Osteoblast (primary cell): ENCODE results near the gene P3H3. TPM values are rescaled to one million over a fixed set of nuclear protein-coding genes. Genes with fewer than 3 reads are reported as not detected.

Experiments
- DNase-seq: peaks from one replicate; pipeline ENCODE4 v3.0.0; 2011; ENCODE audit warnings: low spot score, mixed read lengths; ENCODE audit not compliant: insufficient read length; ENCODE audit errors: missing footprints
- H2AFZ ChIP-seq: 2 replicates; pipeline ENCODE4 v1.6.0; 2011; ENCODE audit warnings: mild to moderate bottlenecking, low read length
- H3K27ac ChIP-seq: 2 replicates; pipeline ENCODE4 v1.5.1; 2011; ENCODE audit warnings: mild to moderate bottlenecking, low read depth, low read length, moderate library complexity
- H3K27me3 ChIP-seq: 2 replicates; pipeline ENCODE4 v1.6.0; 2012; ENCODE audit warnings: mild to moderate bottlenecking, control low read depth, inconsistent platforms, low read length, moderate library complexity; ENCODE audit not compliant: insufficient read depth
- H3K36me3 ChIP-seq: 2 replicates; pipeline ENCODE4 v1.5.1; 2011; ENCODE audit warnings: mild to moderate bottlenecking, low read length, control low read depth, moderate library complexity; ENCODE audit not compliant: insufficient read depth
- H3K4me1 ChIP-seq: 2 replicates; pipeline ENCODE4 v1.5.1; 2011; ENCODE audit warnings: mild to moderate bottlenecking, low read length, control low read depth, moderate library complexity; ENCODE audit not compliant: insufficient read depth
- H3K4me2 ChIP-seq: 2 replicates; pipeline ENCODE4 v1.6.0; 2011; ENCODE audit warnings: mild to moderate bottlenecking, low read length; ENCODE audit not compliant: insufficient read depth
- H3K4me3 ChIP-seq: fragments of 200-600 bp; sonication (generic); 3 replicates; pipeline ENCODE4 v1.5.1; 2012; ENCODE audit warnings: mild to moderate bottlenecking, low read length, inconsistent platforms; ENCODE audit not compliant: insufficient read depth
- H3K79me2 ChIP-seq: 2 replicates; pipeline ENCODE4 v1.6.0; 2012; ENCODE audit warnings: mild to moderate bottlenecking, low read length, control low read depth, inconsistent platforms; ENCODE audit not compliant: insufficient read depth
- H3K9me3 ChIP-seq: 2 replicates; pipeline ENCODE4 v1.5.1; 2011; ENCODE audit warnings: low read depth, low read length, control low read depth
- H4K20me1 ChIP-seq: 2 replicates; pipeline ENCODE4 v1.6.0; 2012; ENCODE audit warnings: mild to moderate bottlenecking, low read length, control low read depth; ENCODE audit not compliant: insufficient read depth
- CTCF ChIP-seq: IDR thresholded peaks from 2 replicates; pipeline ENCODE4 v1.5.1; 2011; ENCODE audit warnings: mild to moderate bottlenecking, low read depth, low read length, moderate library complexity; ENCODE audit errors: extremely low read depth
- total RNA-seq: library from RNA; depleted of rRNA; stranded (reverse); fragments of >200 nt; gene quantifications from 2 replicates; pipeline ENCODE4 v1.2.3, GENCODE V29; 2012

Gene P3H3
- total RNA-seq, 1 donor, result 130 TPM

GRCh38 chr12:6839482-6840201 lies 11.4 kb downstream of the P3H3 start:
- H3K4me1 ChIP-seq, result no peaks in the 10 kb centered on the region
- no peak for TF ChIP-seq CTCF
- peaks cover 72% of the 10 kb centered on the region for H3K36me3 ChIP-seq
- H3K79me2 ChIP-seq, result no peaks in the 10 kb centered on the region
- H3K27ac ChIP-seq, result no peak overlapping the region
- H3K27me3 ChIP-seq, result no peaks in the 10 kb centered on the region
- peak; percentile 51 for DNase-seq
- H2AFZ ChIP-seq, result no peak overlapping the region
- H3K4me3 ChIP-seq, result no peak overlapping the region
- H4K20me1 ChIP-seq, result peaks cover 8% of the 10 kb centered on the region
- H3K9me3 ChIP-seq, result no peaks in the 10 kb centered on the region
- H3K4me2 ChIP-seq, result no peak overlapping the region

- Histone ChIP-seq H3K36me3 (peaks cover 72% of the 10 kb centered on the region), H3K27ac (no peak overlapping the region), H3K4me3 (no peak overlapping the region), H3K4me1 (no peaks in the 10 kb centered on the region), H3K79me2 (no peaks in the 10 kb centered on the region), H3K27me3 (no peaks in the 10 kb centered on the region), H3K9me3 (no peaks in the 10 kb centered on the region), H2AFZ (no peak overlapping the region), H4K20me1 (peaks cover 8% of the 10 kb centered on the region), H3K4me2 (no peak overlapping the region)
- no peak for DNase-seq
- no peak for TF ChIP-seq CTCF
These were observed 12.1 kb downstream of the P3H3 start for GRCh38 chr12:6840330-6840729.

GRCh38 chr12:6840761-6841515 lies 12.7 kb downstream of the P3H3 start, which contains the start of gene GNB3:
TSS of gene GNB3 (plus strand) at chr12:6840925. CDS start at chr12:6841288, 363 bp downstream.
- Histone ChIP-seq H2AFZ (no peak within 1 kb of the TSS), H3K4me2 (no peak within 1 kb of the TSS), H3K36me3 (peaks cover 72% of the 10 kb centered on the region), H3K79me2 (no peaks in the 10 kb centered on the region), H3K4me1 (no peaks in the 10 kb centered on the region), H3K9me3 (no peaks in the 10 kb centered on the region), H4K20me1 (peaks cover 8% of the 10 kb centered on the region), H3K4me3 (no peak within 1 kb of the TSS), H3K27ac (no peak within 1 kb of the TSS), H3K27me3 (no peaks in the 10 kb centered on the region)
- DNase-seq, result peak; percentile 35
- TF ChIP-seq CTCF, result no peak

- H3K4me1 ChIP-seq, result no peaks in the 10 kb centered on the region
- no peaks in the 10 kb centered on the region for H3K27me3 ChIP-seq
- DNase-seq, result peak; percentile 56
- no peak overlapping the region for H2AFZ ChIP-seq
- no peaks in the 10 kb centered on the region for H3K9me3 ChIP-seq
- no peak overlapping the region for H3K4me3 ChIP-seq
- TF ChIP-seq CTCF, result no peak
- H4K20me1 ChIP-seq, result peaks cover 8% of the 10 kb centered on the region
- H3K36me3 ChIP-seq, result peaks cover 72% of the 10 kb centered on the region
- H3K27ac ChIP-seq, result no peak overlapping the region
- peaks cover 5% of the 10 kb centered on the region for H3K79me2 ChIP-seq
- no peak overlapping the region for H3K4me2 ChIP-seq
These were observed 13.9 kb downstream of the P3H3 start for GRCh38 chr12:6842075-6842474.
